Activated CD4-positive, alpha-beta T cell treated with anti-CD3 and anti-CD28 coated beads for 36 hours (primary cell): Measurements from ENCODE around the gene KRTAP3-1. TPM values are rescaled to one million over a fixed set of nuclear protein-coding genes. Genes with fewer than 3 reads are reported as not detected.
A peak's percentile ranks its signal among the peaks of the same experiment; 100 is the strongest.

Experiments
- ATAC-seq: fragments of 200-7000 bp; cut with Tn5 transposase; one replicate; pipeline ENCODE4 v1.10.0; 2021; ENCODE audit warnings: mild to moderate bottlenecking, moderate library complexity
- CTCF ChIA-PET: fragments of 350-600 bp; sonication (Branson Sonifier 250); formaldehyde crosslinking; loops from one replicate; lab custom pipeline; 2021; ENCODE audit warnings: antibody characterized with exemption; lab: Charles Lee
- POLR2A ChIA-PET: fragments of 350-600 bp; sonication (Branson Sonifier 250); formaldehyde crosslinking; loops from one replicate; lab custom pipeline; 2021; ENCODE audit warnings: antibody characterized with exemption, inconsistent platforms; lab: Charles Lee
- DNase-seq: peaks from one replicate; pipeline ENCODE4 v3.0.0-alpha.2; 2020
- H3K27ac Mint-ChIP-seq: one replicate; pipeline ENCODE4 v1.8.0; 2021; ENCODE audit warnings: mixed read lengths
- H3K27me3 Mint-ChIP-seq: one replicate; pipeline ENCODE4 v1.8.0; 2021; ENCODE audit warnings: mixed read lengths
- H3K36me3 Mint-ChIP-seq: one replicate; pipeline ENCODE4 v1.8.0; 2021; ENCODE audit warnings: low read depth, mixed read lengths
- H3K4me1 Mint-ChIP-seq: one replicate; pipeline ENCODE4 v1.8.0; 2021; ENCODE audit warnings: mixed read lengths
- H3K4me3 Mint-ChIP-seq: one replicate; pipeline ENCODE4 v1.8.0; 2021; ENCODE audit warnings: mild to moderate bottlenecking, moderate library complexity, mixed read lengths
- H3K9me3 Mint-ChIP-seq: one replicate; pipeline ENCODE4 v1.8.0; 2021; ENCODE audit warnings: low read depth, mixed read lengths
- intact Hi-C, 2 experiments: fragments of 100-400 bp; cut with DNase I in 1 of 2; cut with micrococcal nuclease in 1 of 2; formaldehyde crosslinking; loops; one replicate each; pipeline versions ENCODE4 v1.14.2 to v1.15.1; 2022 to 2024; cut with DNase I, micrococcal nuclease
- total RNA-seq, 2 experiments: library from RNA; stranded (reverse); gene quantifications; one replicate each; pipeline ENCODE4 v1.2.3, GENCODE V29; 2021

The KRTAP3-1 gene
- total RNA-seq, 2 experiments from 2014 or later, result not detected

- Mint-ChIP-seq H3K4me1 (peaks cover 4% of the 10 kb centered on the region), H3K27ac (no peak overlapping the region), H3K27me3 (peaks cover 7% of the 10 kb centered on the region), H3K9me3 (no peaks in the 10 kb centered on the region), H3K4me3 (no peak overlapping the region), H3K36me3 (no peaks in the 10 kb centered on the region)
- ATAC-seq (no peak), DNase-seq (no peak)
- POLR2A ChIA-PET, result no interaction called here
- intact Hi-C loops, result no loop called here
- CTCF ChIA-PET, result no interaction called here
These were observed 41.3 kb downstream of the KRTAP3-1 start for GRCh38 chr17:40967582-40967981.

- DNase-seq (no peak), ATAC-seq (no peak)
- Mint-ChIP-seq H3K4me3 (no peak within 1 kb of the TSS), H3K4me1 (peaks cover 4% of the 10 kb centered on the region), H3K9me3 (no peaks in the 10 kb centered on the region), H3K27me3 (peaks cover 7% of the 10 kb centered on the region), H3K36me3 (no peaks in the 10 kb centered on the region), H3K27ac (no peak within 1 kb of the TSS)
- intact Hi-C loops, result no loop called here
- POLR2A ChIA-PET, result no interaction called here
- CTCF ChIA-PET, result interaction anchor here (0.9 kb wide), 1 partner anchor 30 kb away, joined by 3 read pairs; no protein-coding TSS in a partner anchor
These were observed 42.1 kb downstream of the KRTAP3-1 start, which contains the start of gene KRT39 for GRCh38 chr17:40966848-40967247. TSS of gene KRT39 (minus strand) at chr17:40966948. CDS start at chr17:40966856, 92 bp downstream.

- peaks cover 9% of the 10 kb centered on the region for H3K27me3 Mint-ChIP-seq
- POLR2A ChIA-PET, result no interaction called here
- H3K27ac Mint-ChIP-seq, result no peak overlapping the region
- CTCF ChIA-PET, result interaction anchor here (0.7 to 1.2 kb wide), 5 partner anchors 8 to 718 kb away, joined by 3 to 5 read pairs (median 3); no protein-coding TSS in a partner anchor
- intact Hi-C loops, result no loop called here
- peak; percentile 57 for ATAC-seq
- no peak overlapping the region for H3K4me3 Mint-ChIP-seq
- DNase-seq, result no peak
- no peaks in the 10 kb centered on the region for H3K9me3 Mint-ChIP-seq
- peaks cover 7% of the 10 kb centered on the region for H3K4me1 Mint-ChIP-seq
- no peaks in the 10 kb centered on the region for H3K36me3 Mint-ChIP-seq
These were observed 45.1 kb downstream of the KRTAP3-1 start for GRCh38 chr17:40963838-40964237.

GRCh38 chr17:40962059-40962561 lies 46.8 kb downstream of the KRTAP3-1 start:
- ChIA-PET CTCF (interaction anchor here (0.7 to 1.5 kb wide), 6 partner anchors 10 to 408 kb away, joined by 3 to 5 read pairs (median 3); partner anchors contain the start of gene KRT33B), POLR2A (interaction anchor here (0.5 kb wide), 1 partner anchor 369 kb away, joined by 3 read pairs; no protein-coding TSS in a partner anchor)
- Mint-ChIP-seq H3K9me3 (no peaks in the 10 kb centered on the region), H3K4me1 (peaks cover 7% of the 10 kb centered on the region), H3K27me3 (peaks cover 5% of the 10 kb centered on the region), H3K4me3 (no peak overlapping the region), H3K27ac (no peak overlapping the region), H3K36me3 (no peaks in the 10 kb centered on the region)
- intact Hi-C loops, result no loop called here
- ATAC-seq, result no peak
- no peak for DNase-seq

GRCh38 chr17:40961591-40961990 lies 47.3 kb downstream of the KRTAP3-1 start:
- ChIA-PET CTCF (interaction anchor here (0.7 to 1.5 kb wide), 5 partner anchors 9 to 408 kb away, joined by 3 to 5 read pairs (median 3); partner anchors contain the start of gene KRT33B), POLR2A (interaction anchor here (0.5 kb wide), 1 partner anchor 370 kb away, joined by 3 read pairs; no protein-coding TSS in a partner anchor)
- DNase-seq, result no peak
- no peak for ATAC-seq
- H3K27ac Mint-ChIP-seq, result no peak overlapping the region
- H3K4me1 Mint-ChIP-seq, result peaks cover 7% of the 10 kb centered on the region
- H3K27me3 Mint-ChIP-seq, result peaks cover 5% of the 10 kb centered on the region
- no peak overlapping the region for H3K4me3 Mint-ChIP-seq
- H3K9me3 Mint-ChIP-seq, result no peaks in the 10 kb centered on the region
- no peaks in the 10 kb centered on the region for H3K36me3 Mint-ChIP-seq
- intact Hi-C loops, result no loop called here

GRCh38 chr17:40960144-40960543 lies 48.8 kb downstream of the KRTAP3-1 start:
- Mint-ChIP-seq H3K4me3 (no peak overlapping the region), H3K4me1 (peaks cover 7% of the 10 kb centered on the region), H3K27me3 (peaks cover 7% of the 10 kb centered on the region), H3K9me3 (no peaks in the 10 kb centered on the region), H3K36me3 (no peaks in the 10 kb centered on the region), H3K27ac (no peak overlapping the region)
- no peak for ATAC-seq
- ChIA-PET CTCF (interaction anchor here (0.7 kb wide), 1 partner anchor 139 kb away, joined by 3 read pairs; no protein-coding TSS in a partner anchor), POLR2A (no interaction called here)
- DNase-seq, result no peak
- intact Hi-C loops, result no loop called here

Other genes with a start within 250 kb of the KRTAP3-1 start
- gene KRT26, start 236.9 kb downstream of the KRTAP3-1 start, total RNA-seq, result not detected
- gene KRT27, start 226.6 kb downstream of the KRTAP3-1 start, total RNA-seq, result not detected
- not detected for gene KRT28, start 209.2 kb downstream of the KRTAP3-1 start, total RNA-seq
- gene KRT10, start 186.5 kb downstream of the KRTAP3-1 start, total RNA-seq, result 10 to 100 TPM; 20.2 to 35.9 TPM
- not detected for gene KRT12, start 141.9 kb downstream of the KRTAP3-1 start, total RNA-seq
- not detected for gene KRT20, start 123.9 kb downstream of the KRTAP3-1 start, total RNA-seq
- gene KRT23, start 71.5 kb downstream of the KRTAP3-1 start, total RNA-seq, result not detected
- gene KRT39, start 42.2 kb downstream of the KRTAP3-1 start, total RNA-seq, result not detected
- gene KRT40, start 24.8 kb downstream of the KRTAP3-1 start, total RNA-seq, result not detected
- gene KRTAP3-3, start 15.0 kb downstream of the KRTAP3-1 start, total RNA-seq, result not detected
- gene KRTAP3-2, start 9.2 kb downstream of the KRTAP3-1 start, total RNA-seq, result not detected
- not detected for gene KRTAP1-5, start 18.1 kb upstream of the KRTAP3-1 start, total RNA-seq
- not detected for gene KRTAP1-4, start 21.1 kb upstream of the KRTAP3-1 start, total RNA-seq
- not detected for gene KRTAP1-3, start 25.7 kb upstream of the KRTAP3-1 start, total RNA-seq
- not detected for gene KRTAP1-1, start 32.3 kb upstream of the KRTAP3-1 start, total RNA-seq
- gene KRTAP2-1, start 38.2 kb upstream of the KRTAP3-1 start, total RNA-seq, result not detected
- not detected for gene KRTAP2-2, start 46.1 kb upstream of the KRTAP3-1 start, total RNA-seq
- not detected for gene KRTAP2-3, start 51.0 kb upstream of the KRTAP3-1 start, total RNA-seq
- not detected for gene KRTAP2-4, start 56.8 kb upstream of the KRTAP3-1 start, total RNA-seq
- not detected for gene KRTAP4-7, start 75.0 kb upstream of the KRTAP3-1 start, total RNA-seq
- gene KRTAP4-8, start 89.0 kb upstream of the KRTAP3-1 start, total RNA-seq, result not detected
- gene KRTAP4-16, start 93.1 kb upstream of the KRTAP3-1 start, total RNA-seq, result not detected
- gene KRTAP4-9, start 96.3 kb upstream of the KRTAP3-1 start, total RNA-seq, result not detected
- not detected for gene KRTAP4-11, start 109.2 kb upstream of the KRTAP3-1 start, total RNA-seq
- not detected for gene KRTAP4-12, start 115.1 kb upstream of the KRTAP3-1 start, total RNA-seq
- gene KRTAP4-6, start 131.4 kb upstream of the KRTAP3-1 start, total RNA-seq, result not detected
- gene KRTAP4-5, start 140.7 kb upstream of the KRTAP3-1 start, total RNA-seq, result not detected
- not detected for gene KRTAP4-4, start 151.6 kb upstream of the KRTAP3-1 start, total RNA-seq
- not detected for gene KRTAP4-3, start 159.1 kb upstream of the KRTAP3-1 start, total RNA-seq
- not detected for gene KRTAP4-2, start 169.1 kb upstream of the KRTAP3-1 start, total RNA-seq
- not detected for gene KRTAP4-1, start 175.8 kb upstream of the KRTAP3-1 start, total RNA-seq
- not detected for gene KRTAP9-1, start 180.8 kb upstream of the KRTAP3-1 start, total RNA-seq
- gene KRTAP9-2, start 217.5 kb upstream of the KRTAP3-1 start, total RNA-seq, result not detected
- not detected for gene KRTAP9-3, start 223.3 kb upstream of the KRTAP3-1 start, total RNA-seq
- not detected for gene KRTAP9-8, start 228.9 kb upstream of the KRTAP3-1 start, total RNA-seq
- not detected for gene KRTAP9-4, start 240.6 kb upstream of the KRTAP3-1 start, total RNA-seq
- not detected for gene KRTAP9-9, start 246.3 kb upstream of the KRTAP3-1 start, total RNA-seq